GM18873 (cell line): ENCODE data around the gene RIMS3.
"Not testable (repeated sequence)": the region's sequence is repeated elsewhere in the genome, so short reads cannot be mapped to it uniquely, and the experiment has no call there.

Source experiments
- ATAC-seq: cut with Tn5 transposase; IDR thresholded peaks from one replicate; pipeline ENCODE4 v1.9.1; 2021; ENCODE audit warnings: mild to moderate bottlenecking, moderate library complexity, moderate number of reproducible peaks; ENCODE audit not compliant: unreplicated experiment, low FRiP score

The RIMS3 gene

GRCh38 chr1:40607921-40608320, 57.6 kb downstream of the RIMS3 start:
- ATAC-seq = no peak

GRCh38 chr1:40606978-40607377, 58.5 kb downstream of the RIMS3 start:
- ATAC-seq = no peak

GRCh38 chr1:40606194-40606593, 59.3 kb downstream of the RIMS3 start:
- ATAC-seq = no peak

GRCh38 chr1:40599926-40600325, 65.6 kb downstream of the RIMS3 start:
- no peak for ATAC-seq

- no peak for ATAC-seq
Measured at GRCh38 chr1:40595623-40596022, 69.9 kb downstream of the RIMS3 start.

GRCh38 chr1:40594187-40594531, 71.3 kb downstream of the RIMS3 start:
- ATAC-seq = no peak

GRCh38 chr1:40593449-40594186, 71.9 kb downstream of the RIMS3 start:
- ATAC-seq = no peak

GRCh38 chr1:40592107-40592803, 73.2 kb downstream of the RIMS3 start:
- no peak for ATAC-seq

- ATAC-seq = no peak
Measured at GRCh38 chr1:40588586-40588985, 76.9 kb downstream of the RIMS3 start.

GRCh38 chr1:40583980-40584379, 81.5 kb downstream of the RIMS3 start:
- ATAC-seq = no peak

- no peak for ATAC-seq
Measured at GRCh38 chr1:40582116-40582515, 83.4 kb downstream of the RIMS3 start.

GRCh38 chr1:40575336-40575735, 90.1 kb downstream of the RIMS3 start:
- ATAC-seq = no peak

GRCh38 chr1:40574805-40575204, 90.7 kb downstream of the RIMS3 start:
- ATAC-seq = not testable (repeated sequence)
